Subcutaneous abdominal adipose tissue (tissue), 5 donors: ENCODE measurements around the gene ITGAE.

Source experiments
- H3K27ac ChIP-seq: one replicate; pipeline ENCODE4 v1.7.0; 2013; ENCODE audit warnings: low read depth, mild to moderate bottlenecking, inconsistent platforms, low read length, moderate library complexity
- H3K27me3 ChIP-seq, 5 donors: one replicate each; pipeline ENCODE4 v1.7.0; 2013; ENCODE audit warnings: low read length in 5 of 5, inconsistent platforms in 1 of 5; ENCODE audit not compliant: control insufficient read depth in 5 of 5, insufficient read depth in 4 of 5
- H3K36me3 ChIP-seq, 5 donors: one replicate each; pipeline ENCODE4 v1.7.0; 2013; ENCODE audit warnings: low read length in 5 of 5; ENCODE audit not compliant: control insufficient read depth in 5 of 5, insufficient read depth in 5 of 5
- H3K4me1 ChIP-seq, 5 donors: one replicate each; pipeline ENCODE4 v1.7.0; 2013; ENCODE audit warnings: low read length in 5 of 5, mild to moderate bottlenecking in 3 of 5, moderate library complexity in 1 of 5; ENCODE audit not compliant: control insufficient read depth in 5 of 5, insufficient read depth in 5 of 5
- H3K4me3 ChIP-seq, 5 donors: one replicate each; pipeline ENCODE4 v1.7.0; 2013; ENCODE audit warnings: low read length in 5 of 5, low read depth in 1 of 5
- H3K9ac ChIP-seq, 5 donors: one replicate each; pipeline ENCODE4 v1.7.0; 2013; ENCODE audit warnings: low read length in 5 of 5, mild to moderate bottlenecking in 4 of 5, moderate library complexity in 3 of 5
- H3K9me3 ChIP-seq, 5 donors: one replicate each; pipeline ENCODE4 v1.7.0; 2013; ENCODE audit warnings: low read length in 5 of 5; ENCODE audit not compliant: control insufficient read depth in 5 of 5
- donor health status: healthy.
- donor health status: healthy.
- donor health status: healthy.
- donor health status: healthy.
- donor health status: healthy.

The ITGAE gene

GRCh38 chr17:3765981-3766380 lies 35.0 kb downstream of the ITGAE start:
- Histone ChIP-seq H3K27ac (no peak overlapping the region), H3K36me3 (no peaks in the 10 kb centered on the region), H3K4me1 (no peaks in the 10 kb centered on the region)

GRCh38 chr17:3763777-3764170 lies 37.2 kb downstream of the ITGAE start:
- Histone ChIP-seq H3K4me1 (no peaks in the 10 kb centered on the region), H3K4me3 (no peak overlapping the region), H3K27me3 (peaks cover 0 to 13% (median 4%) of the 10 kb centered on the region in 5 donors), H3K27ac (no peak overlapping the region), H3K9me3 (peaks cover 0 to 17% (median 11%) of the 10 kb centered on the region in 5 donors), H3K36me3 (no peaks in the 10 kb centered on the region), H3K9ac (no peak overlapping the region)

More at GRCh38 chr17:3765981-3766380, 35.0 kb downstream of the ITGAE start:
- H3K27me3 ChIP-seq: peaks cover 0 to 16% (median 8%) of the 10 kb centered on the region in 5 donors
- H3K9ac ChIP-seq: no peak overlapping the region
- peaks cover 0 to 3% (median 0%) of the 10 kb centered on the region in 5 donors for H3K9me3 ChIP-seq
- no peak overlapping the region for H3K4me3 ChIP-seq

DNA sequence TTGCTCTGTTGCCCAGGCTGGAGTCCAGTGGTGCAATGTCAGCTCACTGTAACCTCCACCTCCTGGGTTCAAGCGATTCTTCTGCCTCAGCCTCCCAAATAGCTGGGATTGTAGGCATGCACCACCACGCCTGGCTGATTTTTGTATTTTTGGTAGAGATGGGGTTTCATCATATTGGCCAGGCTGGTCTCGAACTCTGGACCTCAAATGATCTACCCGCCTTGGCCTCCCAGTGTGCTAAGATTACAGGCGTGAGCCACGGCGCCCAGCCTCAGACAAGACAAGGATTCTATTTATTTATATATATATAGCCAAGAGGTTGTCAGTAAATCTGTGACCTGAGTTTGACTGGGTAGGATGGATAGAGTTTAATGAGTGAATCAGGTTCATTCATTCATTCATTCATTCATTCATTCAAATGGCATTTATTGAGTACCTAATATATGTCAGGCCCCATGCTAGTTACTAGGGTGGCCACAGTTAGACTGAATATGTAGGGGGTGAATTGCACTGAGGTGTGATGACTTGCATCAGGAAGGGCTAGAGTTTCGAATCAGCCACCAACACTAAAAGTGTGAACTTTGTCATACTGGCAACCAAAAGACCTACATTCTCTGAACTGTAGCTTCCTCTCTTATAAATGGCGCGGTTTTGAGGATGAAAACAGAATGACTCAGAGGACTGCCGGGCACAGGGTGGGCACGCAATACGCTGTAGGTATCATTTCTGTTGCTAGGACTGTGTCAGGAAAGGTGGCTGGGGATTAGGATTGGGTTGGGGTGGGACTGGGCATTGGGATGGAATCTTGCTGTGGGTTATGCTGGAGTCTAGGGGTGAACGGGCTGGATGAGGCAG lies 37.8 kb downstream of the ITGAE start:
- Histone ChIP-seq H3K9ac (no peak overlapping the region), H3K27ac (no peak overlapping the region), H3K36me3 (no peaks in the 10 kb centered on the region), H3K9me3 (peaks cover 0 to 17% (median 11%) of the 10 kb centered on the region in 5 donors), H3K4me1 (no peaks in the 10 kb centered on the region), H3K4me3 (no peak overlapping the region), H3K27me3 (peaks cover 0 to 13% (median 4%) of the 10 kb centered on the region in 5 donors)

DNA sequence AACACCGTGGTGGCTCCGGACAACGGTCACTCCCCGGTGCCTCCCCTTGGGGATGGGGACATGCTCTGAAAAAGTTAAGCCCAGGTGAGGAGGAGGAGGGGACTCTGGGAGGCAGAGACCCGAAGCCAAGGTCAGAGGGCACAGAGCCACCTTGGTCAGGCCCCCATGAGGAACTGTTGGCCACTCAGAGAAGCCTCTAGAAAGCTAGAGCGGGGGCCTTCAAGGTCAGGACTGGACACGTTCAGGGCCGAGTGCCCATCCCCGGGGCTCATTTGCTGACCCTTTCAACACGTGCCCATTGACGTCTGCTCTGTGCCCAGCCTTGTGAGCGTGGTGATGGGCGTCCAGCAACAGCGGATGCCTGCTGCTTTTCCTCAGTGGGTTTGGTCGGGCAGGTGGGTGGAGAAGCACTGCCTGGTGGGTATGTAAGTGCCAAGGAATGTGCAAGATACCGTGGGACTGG lies 39.0 kb downstream of the ITGAE start:
- Histone ChIP-seq H3K4me3 (no peak overlapping the region), H3K9ac (no peak overlapping the region), H3K4me1 (no peaks in the 10 kb centered on the region), H3K36me3 (no peaks in the 10 kb centered on the region), H3K9me3 (peaks cover 0 to 13% (median 11%) of the 10 kb centered on the region in 5 donors), H3K27me3 (peaks cover 3 to 13% (median 4%) of the 10 kb centered on the region in 5 donors), H3K27ac (no peak overlapping the region)

DNA sequence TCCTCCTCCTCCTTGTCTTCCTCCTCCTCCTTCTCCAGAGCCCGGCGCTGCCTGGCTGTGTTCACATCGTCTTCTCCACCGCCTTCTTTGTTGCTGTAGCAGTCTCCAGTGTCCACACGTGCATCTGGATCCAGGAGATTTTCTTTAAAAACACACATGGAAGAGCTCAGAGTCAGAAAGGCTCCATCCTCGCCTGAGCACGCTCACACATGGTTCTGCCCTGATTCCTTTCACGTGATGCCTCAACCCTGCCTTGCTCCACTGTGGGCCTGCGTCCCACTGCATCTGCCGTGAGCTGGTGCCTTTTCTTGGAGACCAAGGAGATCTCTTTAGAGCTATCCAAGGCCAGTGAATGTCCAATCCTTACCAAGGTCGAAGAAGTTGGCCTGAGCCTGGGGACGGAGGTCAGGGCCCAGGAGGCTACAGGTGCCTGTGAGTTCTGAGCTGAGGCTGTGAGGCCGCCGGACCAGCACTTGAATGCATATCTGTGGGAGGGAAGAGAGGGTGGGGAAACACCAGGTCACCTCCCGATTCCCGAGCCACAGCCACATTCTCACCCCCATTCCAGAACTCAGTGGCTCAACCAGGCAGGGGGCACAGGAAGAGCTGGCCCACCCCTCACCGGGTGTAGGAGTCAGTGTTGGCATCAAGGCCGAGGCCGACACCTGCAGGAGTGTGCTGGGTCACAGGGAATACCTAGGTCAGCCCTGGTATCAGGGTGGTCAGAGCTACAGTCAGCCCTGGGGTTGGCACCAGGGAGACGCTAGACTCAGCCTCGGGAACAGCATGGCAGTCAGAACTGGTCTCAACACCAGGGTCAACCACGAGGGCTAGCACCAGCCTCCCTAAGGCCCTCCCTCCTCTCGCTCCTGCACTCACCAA lies 39.7 kb downstream of the ITGAE start:
- Histone ChIP-seq H3K9me3 (peaks cover 0 to 13% (median 11%) of the 10 kb centered on the region in 5 donors), H3K27ac (no peak overlapping the region), H3K27me3 (peaks cover 3 to 13% (median 4%) of the 10 kb centered on the region in 5 donors), H3K4me3 (no peak overlapping the region), H3K36me3 (no peaks in the 10 kb centered on the region), H3K4me1 (no peaks in the 10 kb centered on the region), H3K9ac (no peak overlapping the region)

DNA sequence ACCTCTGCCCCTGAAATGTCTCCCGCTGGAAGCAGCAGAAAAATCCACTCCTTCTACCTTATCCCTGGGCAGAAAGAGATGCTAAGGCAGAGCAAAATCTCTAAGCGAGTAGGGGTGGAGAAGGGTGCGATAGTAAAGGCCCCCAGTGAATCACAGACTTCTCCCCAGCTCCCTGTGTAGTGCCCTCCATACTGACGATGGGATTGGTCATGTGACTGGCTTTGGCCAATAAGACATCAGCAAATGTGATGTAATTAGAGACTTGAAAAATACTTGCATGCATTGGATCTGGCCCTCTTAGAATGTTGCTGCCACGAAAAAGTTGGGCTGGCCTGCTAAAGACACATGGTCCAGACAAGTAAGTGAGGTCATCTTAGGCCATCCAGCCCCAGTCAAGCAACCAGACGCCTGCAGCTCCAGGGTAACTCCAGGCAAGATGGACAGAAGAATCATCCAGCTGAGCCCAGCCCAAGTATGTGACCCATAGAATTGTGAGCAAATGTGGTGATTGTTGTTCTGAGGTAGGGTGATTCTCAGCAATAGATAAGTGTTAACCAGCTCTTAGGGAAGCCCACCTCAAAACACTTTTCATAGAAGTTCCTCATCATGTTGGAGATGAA lies 41.3 kb downstream of the ITGAE start:
- H3K27ac ChIP-seq: no peak overlapping the region
- H3K9ac ChIP-seq: no peak overlapping the region
- peaks cover 0 to 13% (median 11%) of the 10 kb centered on the region in 5 donors for H3K9me3 ChIP-seq
- H3K4me1 ChIP-seq: peaks cover 0 to 3% (median 0%) of the 10 kb centered on the region in 5 donors
- H3K27me3 ChIP-seq: peaks cover 3 to 13% (median 4%) of the 10 kb centered on the region in 5 donors
- peak overlapping the region in 1 of 5 donors; percentile 3 for H3K4me3 ChIP-seq
- H3K36me3 ChIP-seq: no peaks in the 10 kb centered on the region

GRCh38 chr17:3755335-3756030 lies 45.5 kb downstream of the ITGAE start:
- no peak overlapping the region for H3K27ac ChIP-seq
- H3K36me3 ChIP-seq: no peaks in the 10 kb centered on the region
- peaks cover 5 to 27% (median 23%) of the 10 kb centered on the region in 5 donors for H3K27me3 ChIP-seq
- H3K9me3 ChIP-seq: peaks cover 0 to 13% (median 11%) of the 10 kb centered on the region in 5 donors
- H3K9ac ChIP-seq: no peak overlapping the region
- peaks cover 0 to 5% (median 3%) of the 10 kb centered on the region in 5 donors for H3K4me1 ChIP-seq
- no peak overlapping the region for H3K4me3 ChIP-seq

- Histone ChIP-seq H3K27ac (no peak overlapping the region), H3K4me1 (peaks cover 0 to 5% (median 3%) of the 10 kb centered on the region in 5 donors), H3K36me3 (no peaks in the 10 kb centered on the region), H3K9ac (no peak overlapping the region), H3K27me3 (peaks cover 5 to 33% (median 23%) of the 10 kb centered on the region in 5 donors), H3K9me3 (peaks cover 0 to 8% (median 7%) of the 10 kb centered on the region in 5 donors), H3K4me3 (no peak overlapping the region)
These were observed 46.3 kb downstream of the ITGAE start for GRCh38 chr17:3754458-3755334.
